HepG2 (cell line): ENCODE measurements around the gene MAP2K5. TPM values are rescaled to one million over a fixed set of nuclear protein-coding genes. Genes with fewer than 3 reads are reported as not detected.

Source experiments
- CTCF ChIP-seq: sonication (generic); formaldehyde crosslinking; IDR thresholded peaks from 2 replicates; pipeline ENCODE4 v1.5.0; 2020; ENCODE audit warnings: mild to moderate bottlenecking, missing genetic modification reagents, moderate library complexity
- HIC2 ChIP-seq: sonication (generic); formaldehyde crosslinking; IDR thresholded peaks from 2 replicates; pipeline ENCODE4 v1.9.0; 2022; ENCODE audit warnings: low read depth, missing genetic modification reagents
- LCORL ChIP-seq, 2 experiments: fragments of 450-650 bp in 1 of 2; sonication (generic) in 1 of 2; formaldehyde crosslinking in 1 of 2; IDR thresholded peaks; 2 replicates each; pipeline versions ENCODE4 v1.5.0 to v1.6.1; 2017 to 2020; ENCODE audit warnings: antibody characterized with exemption in 1 of 2, missing genetic modification reagents in 1 of 2
- NAIF1 ChIP-seq: sonication (generic); formaldehyde crosslinking; IDR thresholded peaks from 2 replicates; pipeline ENCODE4 v1.5.0; 2020; ENCODE audit warnings: mild to moderate bottlenecking, missing genetic modification reagents, borderline replicate concordance
- NFKB2 ChIP-seq: sonication (generic); formaldehyde crosslinking; IDR thresholded peaks from 2 replicates; pipeline ENCODE4 v1.4.0; 2020; ENCODE audit warnings: missing genetic modification reagents, borderline replicate concordance
- PATZ1 ChIP-seq: sonication (generic); formaldehyde crosslinking; IDR thresholded peaks from 2 replicates; pipeline ENCODE4 v1.4.0; 2020; ENCODE audit warnings: missing genetic modification reagents
- POLR2G ChIP-seq: fragments of 200-400 bp; formaldehyde crosslinking; IDR thresholded peaks from 2 replicates; pipeline ENCODE4 v1.6.1; 2018; ENCODE audit warnings: mild to moderate bottlenecking, low read depth, low read length, moderate library complexity
- YEATS4 ChIP-seq: sonication (generic); formaldehyde crosslinking; IDR thresholded peaks from 2 replicates; pipeline ENCODE4 v1.4.0; 2020; ENCODE audit warnings: missing genetic modification reagents, borderline replicate concordance
- ZBTB34 ChIP-seq: sonication (generic); formaldehyde crosslinking; IDR thresholded peaks from 2 replicates; pipeline ENCODE4 v1.8.0; 2022; ENCODE audit warnings: mild to moderate bottlenecking, missing genetic modification reagents
- ZNF280B ChIP-seq: sonication (generic); formaldehyde crosslinking; IDR thresholded peaks from 2 replicates; pipeline ENCODE4 v1.5.0; 2020; ENCODE audit warnings: missing genetic modification reagents, mild to moderate bottlenecking, borderline replicate concordance
- ZNF431 ChIP-seq: sonication (generic); formaldehyde crosslinking; IDR thresholded peaks from 2 replicates; pipeline ENCODE4 v1.9.0; 2022; ENCODE audit warnings: missing genetic modification reagents, low read depth, mild to moderate bottlenecking, borderline replicate concordance
- ZSCAN21 ChIP-seq: sonication (generic); formaldehyde crosslinking; IDR thresholded peaks from 2 replicates; pipeline ENCODE4 v1.8.0; 2022; ENCODE audit warnings: mild to moderate bottlenecking, missing genetic modification reagents, moderate library complexity, borderline replicate concordance
- polyA plus RNA-seq, 8 experiments: library from polyadenylated mRNA; depleted of rRNA in 3 of 8; stranded (reverse) in 7 of 8; unstranded in 1 of 8; fragments of >200 nt; fragmentation: Illumina TruSeq in 4 of 8; extraction: Trizol in 4 of 8; gene quantifications; 2 replicates each; pipeline versions ENCODE4 v1.2.1 to v1.2.3, GENCODE V29; 2011 to 2016; ENCODE audit warnings: low read depth in 4 of 8, missing spikeins in 1 of 8, mixed read lengths in 1 of 8; ENCODE audit not compliant: insufficient read depth in 1 of 8
- total RNA-seq, 5 experiments: library from RNA; depleted of rRNA; stranded (reverse); fragments of >200 nt; fragmentation: Illumina TruSeq; extraction: Trizol; gene quantifications; 2 replicates each; pipeline ENCODE4 v1.2.3, GENCODE V29; 2016; ENCODE audit warnings: low read depth in 1 of 5
- TF ChIP-seq, protein P1 (sequence below): sonication (generic); formaldehyde crosslinking; IDR thresholded peaks from 2 replicates; pipeline ENCODE4 v1.4.0; 2020; ENCODE audit warnings: mild to moderate bottlenecking, low read depth, missing genetic modification reagents
- TF ChIP-seq, protein P2 (sequence below): sonication (generic); formaldehyde crosslinking; IDR thresholded peaks from 2 replicates; pipeline ENCODE4 v1.4.0; 2020; ENCODE audit warnings: missing genetic modification reagents, mild to moderate bottlenecking, borderline replicate concordance

MAP2K5 gene
- total and polyA plus RNA-seq, 2 of the 13 experiments (the other 11 are each of a cell fraction or from before 2014, with no cell fraction given), result 4.0 to 4.3 TPM

DNA sequence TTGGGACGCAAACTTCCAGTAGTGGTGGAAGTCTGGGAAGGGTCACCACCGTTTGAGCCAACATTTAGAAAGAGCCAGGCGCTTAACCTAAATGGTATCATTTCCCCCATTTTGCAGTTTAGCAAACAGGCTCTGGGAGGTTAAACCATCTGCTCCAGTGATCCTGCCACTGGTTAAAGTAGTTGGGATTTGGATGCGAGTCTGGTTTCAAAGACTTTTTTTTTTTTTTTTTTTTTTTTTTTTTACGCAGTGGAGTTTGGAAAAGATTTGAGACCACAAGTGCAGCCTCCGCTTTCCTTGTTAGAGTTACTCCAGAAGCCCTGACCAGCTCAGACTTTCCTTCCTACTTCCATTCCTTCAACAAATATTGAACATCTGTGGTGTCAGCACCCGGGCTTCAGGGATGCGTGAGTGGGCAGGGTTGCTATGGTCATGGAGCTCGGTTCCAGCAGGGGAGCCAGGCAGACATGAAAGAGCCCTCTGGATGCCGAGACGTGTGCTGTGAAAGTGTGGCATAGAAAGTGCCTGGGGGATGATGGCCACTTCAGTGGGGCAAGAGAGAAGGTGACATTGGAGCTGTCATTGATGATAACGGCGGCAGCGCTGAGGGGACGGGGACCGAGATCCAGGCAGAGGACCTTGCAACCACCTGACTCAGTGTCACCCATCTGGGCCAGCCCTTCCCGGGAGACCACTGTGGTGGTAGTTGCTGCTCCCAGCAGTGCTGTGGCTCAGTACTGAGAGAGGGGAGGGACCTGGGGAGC, 298.4 kb downstream of the MAP2K5 start (continued):
- TF ChIP-seq CTCF (CRISPR knock-in tag) (0 out of 2 replicates have a peak, but pooled peaks have one; percentile 9), NFKB2 (CRISPR knock-in tag) (no peak), ZSCAN21 (CRISPR knock-in tag) (peak; percentile 54; the same call in 1 of the 2 replicates), HIC2 (CRISPR knock-in tag) (no peak), LCORL (IDR thresholded peaks at IDR 0.05) (no peak), LCORL (CRISPR knock-in tag; IDR thresholded peaks at IDR 0.05) (peak; percentile 31), POLR2G (no peak), PATZ1 (0 out of 2 replicates have a peak, but pooled peaks have one; percentile 6), ZNF431 (no peak), YEATS4 (CRISPR knock-in tag) (no peak), NAIF1 (CRISPR knock-in tag) (no peak), ZBTB34 (no peak), ZNF280B (CRISPR knock-in tag) (0 out of 2 replicates have a peak, but pooled peaks have one; percentile 39)
- TF ChIP-seq, protein P1, sequence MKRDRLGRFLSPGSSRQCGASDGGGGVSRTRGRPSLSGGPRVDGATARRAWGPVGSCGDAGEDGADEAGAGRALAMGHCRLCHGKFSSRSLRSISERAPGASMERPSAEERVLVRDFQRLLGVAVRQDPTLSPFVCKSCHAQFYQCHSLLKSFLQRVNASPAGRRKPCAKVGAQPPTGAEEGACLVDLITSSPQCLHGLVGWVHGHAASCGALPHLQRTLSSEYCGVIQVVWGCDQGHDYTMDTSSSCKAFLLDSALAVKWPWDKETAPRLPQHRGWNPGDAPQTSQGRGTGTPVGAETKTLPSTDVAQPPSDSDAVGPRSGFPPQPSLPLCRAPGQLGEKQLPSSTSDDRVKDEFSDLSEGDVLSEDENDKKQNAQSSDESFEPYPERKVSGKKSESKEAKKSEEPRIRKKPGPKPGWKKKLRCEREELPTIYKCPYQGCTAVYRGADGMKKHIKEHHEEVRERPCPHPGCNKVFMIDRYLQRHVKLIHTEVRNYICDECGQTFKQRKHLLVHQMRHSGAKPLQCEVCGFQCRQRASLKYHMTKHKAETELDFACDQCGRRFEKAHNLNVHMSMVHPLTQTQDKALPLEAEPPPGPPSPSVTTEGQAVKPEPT (CRISPR knock-in tag), result no peak
- TF ChIP-seq, protein P2, sequence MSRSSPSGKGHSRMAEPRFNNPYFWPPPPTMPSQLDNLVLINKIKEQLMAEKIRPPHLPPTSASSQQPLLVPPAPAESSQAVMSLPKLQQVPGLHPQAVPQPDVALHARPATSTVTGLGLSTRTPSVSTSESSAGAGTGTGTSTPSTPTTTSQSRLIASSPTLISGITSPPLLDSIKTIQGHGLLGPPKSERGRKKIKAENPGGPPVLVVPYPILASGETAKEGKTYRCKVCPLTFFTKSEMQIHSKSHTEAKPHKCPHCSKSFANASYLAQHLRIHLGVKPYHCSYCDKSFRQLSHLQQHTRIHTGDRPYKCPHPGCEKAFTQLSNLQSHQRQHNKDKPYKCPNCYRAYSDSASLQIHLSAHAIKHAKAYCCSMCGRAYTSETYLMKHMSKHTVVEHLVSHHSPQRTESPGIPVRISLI (CRISPR knock-in tag), result no peak
